ENCODE measurements around the gene STXBP1.
"Not testable (repeated sequence)": the region's sequence is repeated elsewhere in the genome, so short reads cannot be mapped to it uniquely, and the experiment has no call there.

STXBP1 gene

GRCh38 chr9:127611899-127612790 lies at the start of gene STXBP1:
TSS of gene STXBP1 (plus strand) at chr9:127612277. CDS start at chr9:127612404, 127 bp downstream.
- no peak for FAIRE-seq

- no peak for FAIRE-seq
These were observed 49.7 kb upstream of the STXBP1 start for GRCh38 chr9:127562279-127562796.

- no peak for FAIRE-seq
These were observed 49.2 kb upstream of the STXBP1 start for GRCh38 chr9:127562841-127563401.

GRCh38 chr9:127563579-127563978 lies 48.5 kb upstream of the STXBP1 start:
- no peak for FAIRE-seq

GRCh38 chr9:127565231-127565630 lies 46.8 kb upstream of the STXBP1 start:
- FAIRE-seq: no peak

GRCh38 chr9:127566351-127567001 lies 45.6 kb upstream of the STXBP1 start:
- no peak for FAIRE-seq

GRCh38 chr9:127567035-127567729 lies 44.9 kb upstream of the STXBP1 start:
- no peak for FAIRE-seq

GRCh38 chr9:127567730-127568617 lies 44.1 kb upstream of the STXBP1 start:
- no peak for FAIRE-seq

GRCh38 chr9:127568618-127568970 lies 43.5 kb upstream of the STXBP1 start:
- FAIRE-seq: no peak

- FAIRE-seq: no peak
These were observed 42.8 kb upstream of the STXBP1 start for GRCh38 chr9:127568971-127569885.

GRCh38 chr9:127569886-127570401 lies 42.1 kb upstream of the STXBP1 start:
- FAIRE-seq: no peak

GRCh38 chr9:127570533-127571111 lies 41.5 kb upstream of the STXBP1 start:
- no peak for FAIRE-seq

GRCh38 chr9:127571971-127572370 lies 40.1 kb upstream of the STXBP1 start:
- no peak for FAIRE-seq

GRCh38 chr9:127572961-127573721 lies 38.9 kb upstream of the STXBP1 start:
- FAIRE-seq: no peak

- FAIRE-seq: no peak
These were observed 37.7 kb upstream of the STXBP1 start for GRCh38 chr9:127574072-127574993.

- FAIRE-seq: no peak
These were observed 36.0 kb upstream of the STXBP1 start for GRCh38 chr9:127575875-127576778.

GRCh38 chr9:127577194-127577593 lies 34.9 kb upstream of the STXBP1 start:
- not testable (repeated sequence) for FAIRE-seq
